OCI-LY3 (cell line): ENCODE measurements around the gene TEFM.

Experiments
- EZH2phosphoT487 ChIP-seq: fragments of 200-600 bp; shearing (Covaris generic); IDR thresholded peaks from 2 replicates; pipeline ENCODE4 v1.6.1; 2018; ENCODE audit warnings: antibody characterized with exemption, mixed run types, low read depth
- TF ChIP-seq, protein P1 (sequence below): fragments of 200-600, 300-600 bp; sonication (generic); IDR thresholded peaks from 2 replicates; pipeline ENCODE4 v1.5.1; 2014; ENCODE audit warnings: antibody characterized with exemption, low read length, low read depth

DNA sequence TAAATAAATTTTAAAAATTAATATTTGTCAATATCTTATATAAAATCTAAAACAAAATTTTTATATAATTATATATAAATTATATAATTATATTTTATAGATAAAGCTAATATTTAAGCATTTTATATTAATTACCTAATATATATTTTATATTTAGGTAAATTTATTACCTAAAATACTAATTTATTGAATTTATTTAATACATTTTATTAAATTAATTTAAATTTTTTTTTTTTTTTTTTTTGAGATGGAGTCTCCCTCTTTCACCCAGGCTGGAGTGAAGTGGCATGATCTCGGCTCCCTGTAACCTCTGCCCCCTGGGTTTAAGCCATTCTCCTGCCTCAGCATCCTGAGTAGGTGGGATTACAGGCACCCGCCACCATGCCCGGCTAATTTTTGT lies 51.9 kb downstream of the TEFM start:
- TF ChIP-seq, protein P1, sequence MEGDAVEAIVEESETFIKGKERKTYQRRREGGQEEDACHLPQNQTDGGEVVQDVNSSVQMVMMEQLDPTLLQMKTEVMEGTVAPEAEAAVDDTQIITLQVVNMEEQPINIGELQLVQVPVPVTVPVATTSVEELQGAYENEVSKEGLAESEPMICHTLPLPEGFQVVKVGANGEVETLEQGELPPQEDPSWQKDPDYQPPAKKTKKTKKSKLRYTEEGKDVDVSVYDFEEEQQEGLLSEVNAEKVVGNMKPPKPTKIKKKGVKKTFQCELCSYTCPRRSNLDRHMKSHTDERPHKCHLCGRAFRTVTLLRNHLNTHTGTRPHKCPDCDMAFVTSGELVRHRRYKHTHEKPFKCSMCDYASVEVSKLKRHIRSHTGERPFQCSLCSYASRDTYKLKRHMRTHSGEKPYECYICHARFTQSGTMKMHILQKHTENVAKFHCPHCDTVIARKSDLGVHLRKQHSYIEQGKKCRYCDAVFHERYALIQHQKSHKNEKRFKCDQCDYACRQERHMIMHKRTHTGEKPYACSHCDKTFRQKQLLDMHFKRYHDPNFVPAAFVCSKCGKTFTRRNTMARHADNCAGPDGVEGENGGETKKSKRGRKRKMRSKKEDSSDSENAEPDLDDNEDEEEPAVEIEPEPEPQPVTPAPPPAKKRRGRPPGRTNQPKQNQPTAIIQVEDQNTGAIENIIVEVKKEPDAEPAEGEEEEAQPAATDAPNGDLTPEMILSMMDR = no peak
- TF ChIP-seq EZH2phosphoT487 = no peak
